K562 (cell line): ENCODE results near the gene RIPK4. TPM values are rescaled to one million over a fixed set of nuclear protein-coding genes. Genes with fewer than 3 reads are reported as not detected.
A peak's percentile ranks its signal among the peaks of the same experiment; 100 is the strongest.

Source experiments
- ATAC-seq: fragments of 200-7000 bp; cut with Tn5 transposase; 3 replicates; pipeline ENCODE4 v1.9.1; 2020; ENCODE audit warnings: moderate library complexity
- BruUV-seq: library from RNA; stranded (reverse); fragments of 400-500 nt; replicated peaks from 2 replicates; lab custom pipeline; 2021; lab: Mats Ljungman, UMichigan
- CTCF ChIA-PET: fragments of 300-600 bp; formaldehyde crosslinking; extraction: SDS; loops from one replicate; lab custom pipeline; 2021; ENCODE audit warnings: low intra/inter-chr PET ratio; lab: Yijun Ruan, JAX
- POLR2A ChIA-PET: fragments of 300-600, 350-650 bp; sonication (Branson Sonifier 250); formaldehyde crosslinking; extraction: SDS; loops from one replicate; lab custom pipeline; 2021; ENCODE audit warnings: antibody characterized with exemption, inconsistent platforms; lab: Yijun Ruan, JAX
- DNase-seq, 4 experiments: peaks; one replicate each; pipeline versions ENCODE4 v3.0.0 to v3.0.0-alpha.2; 2011 to 2018; ENCODE audit warnings: low spot score in 3 of 4, mixed read lengths in 3 of 4; ENCODE audit errors: extremely low read depth in 1 of 4
- FAIRE-seq: peaks from 2 replicates; lab custom pipeline; 2011; peaks lifted over from hg19 to GRCh38; lab: Jason Lieb, UNC
- H2AFZ ChIP-seq: 2 replicates; pipeline ENCODE4 v1.6.0; 2011; ENCODE audit warnings: low read depth, low read length, control low read depth, inconsistent platforms
- H3K27ac ChIP-seq: fragments of 200-600 bp; 3 replicates; pipeline ENCODE4 v1.8.0; 2011; ENCODE audit warnings: low read depth, mild to moderate bottlenecking, control low read depth, inconsistent platforms, low read length, moderate library complexity, mixed read lengths; ENCODE audit errors: extremely low read depth
- H3K27me3 ChIP-seq, 2 experiments: fragments of 300-600 bp in 1 of 2; 2 replicates in 1 of 2; 3 replicates in 1 of 2; pipeline versions ENCODE4 v1.6.0 to v1.8.0; 2011; ENCODE audit warnings: inconsistent platforms in 2 of 2, low read length in 2 of 2, mild to moderate bottlenecking in 1 of 2, mixed read lengths in 1 of 2, moderate library complexity in 1 of 2; ENCODE audit not compliant: control insufficient read depth in 2 of 2, insufficient read depth in 2 of 2
- H3K36me3 ChIP-seq: fragments of 300-600 bp; 3 replicates; pipeline ENCODE4 v1.8.0; 2011; ENCODE audit warnings: mild to moderate bottlenecking, low read length, inconsistent platforms; ENCODE audit not compliant: control insufficient read depth, insufficient read depth
- H3K4me1 ChIP-seq, 2 experiments: fragments of 200-600 bp in 1 of 2; replicated peaks in 1 of 2; 2 replicates in 1 of 2; 3 replicates in 1 of 2; pipeline versions ENCODE4 v1.5.1 to v1.8.0; 2011; ENCODE audit warnings: inconsistent platforms in 2 of 2, low read length in 2 of 2, mild to moderate bottlenecking in 1 of 2, mixed read lengths in 1 of 2, moderate library complexity in 1 of 2; ENCODE audit not compliant: control insufficient read depth in 2 of 2, insufficient read depth in 2 of 2
- H3K4me2 ChIP-seq: 2 replicates; pipeline ENCODE4 v1.6.1; 2011; ENCODE audit warnings: low read length, control low read depth, inconsistent platforms, mixed read lengths; ENCODE audit not compliant: insufficient read depth
- H3K4me3 ChIP-seq: fragments of 200-600 bp; sonication (generic), shearing (Covaris generic); 2 replicates; pipeline ENCODE4 v1.5.1; 2016; ENCODE audit warnings: control low read depth, inconsistent platforms
- H3K79me2 ChIP-seq: fragments of 200-600 bp; 3 replicates; pipeline ENCODE4 v1.8.0; 2011; ENCODE audit warnings: low read length, inconsistent platforms; ENCODE audit not compliant: control insufficient read depth, insufficient read depth
- H3K9ac ChIP-seq, 2 experiments: 2 replicates each; pipeline versions ENCODE4 v1.6.0 to v1.6.1; 2011; ENCODE audit warnings: low read depth in 2 of 2, low read length in 2 of 2, control low read depth in 1 of 2, inconsistent platforms in 1 of 2, mild to moderate bottlenecking in 1 of 2, mixed read lengths in 1 of 2; ENCODE audit not compliant: insufficient read depth in 1 of 2
- H3K9me1 ChIP-seq: one replicate; pipeline ENCODE4 v1.6.0; 2011; ENCODE audit warnings: inconsistent platforms, mild to moderate bottlenecking, low read length, moderate library complexity; ENCODE audit not compliant: control insufficient read depth, insufficient read depth
- H3K9me3 ChIP-seq: replicated peaks from 2 replicates; pipeline ENCODE4 v1.5.1; 2011; ENCODE audit warnings: low read depth, low read length, inconsistent platforms; ENCODE audit not compliant: control insufficient read depth, insufficient read depth
- H4K20me1 ChIP-seq: replicated peaks from 2 replicates; pipeline ENCODE4 v1.6.1; 2011; ENCODE audit warnings: low read length, inconsistent platforms, mixed read lengths; ENCODE audit not compliant: control insufficient read depth, insufficient read depth
- BRD9 ChIP-seq: fragments of 450-650 bp; IDR thresholded peaks from 2 replicates; pipeline ENCODE4 v1.6.1; 2018; ENCODE audit warnings: low read depth; ENCODE audit not compliant: partially characterized antibody
- CHD2 ChIP-seq: IDR thresholded peaks from 2 replicates; pipeline ENCODE4 v1.6.1; 2011; ENCODE audit warnings: low read depth, low read length
- GABPB2 ChIP-seq: fragments of 250-450 bp; sonication (Bioruptor Pico); conservative IDR thresholded peaks from 2 replicates; pipeline ENCODE4 v1.5.1; 2021; ENCODE audit warnings: mild to moderate bottlenecking
- GTF2E2 ChIP-seq: fragments of 200-800 bp; sonication (Bioruptor generic); IDR thresholded peaks from 2 replicates; pipeline ENCODE4 v1.6.1; 2016; ENCODE audit warnings: missing genetic modification characterization, missing compliant biosample characterization
- HNRNPH1 ChIP-seq: fragments of 200-400 bp; formaldehyde crosslinking; optimal IDR thresholded peaks from 2 replicates; pipeline ENCODE3; 2017; ENCODE audit warnings: low read depth, mild to moderate bottlenecking, low read length, moderate library complexity
- HNRNPK ChIP-seq: fragments of 200-400 bp; formaldehyde crosslinking; IDR thresholded peaks from one replicate; pipeline ENCODE4 v1.6.1; 2018; ENCODE audit warnings: mild to moderate bottlenecking, low read depth, low read length; ENCODE audit not compliant: poor library complexity, severe bottlenecking
- MCM3 ChIP-seq: fragments of 450-650 bp; IDR thresholded peaks from 2 replicates; pipeline ENCODE4 v1.6.1; 2016
- MCM5 ChIP-seq: fragments of 450-650 bp; IDR thresholded peaks from 2 replicates; pipeline ENCODE4 v1.6.1; 2016; ENCODE audit warnings: low read depth
- MLLT1 ChIP-seq, 2 experiments: fragments of 450-650 bp; IDR thresholded peaks; 2 replicates each; pipeline ENCODE4 v1.6.1; 2016
- TCF3 ChIP-seq: sonication (generic); formaldehyde crosslinking; IDR thresholded peaks from 2 replicates; pipeline ENCODE4 v1.4.0; 2020; ENCODE audit warnings: mild to moderate bottlenecking, missing genetic modification reagents
- TCF7L2 ChIP-seq: fragments of 150-350 bp; IDR thresholded peaks from 2 replicates; pipeline ENCODE4 v1.6.1; 2016; ENCODE audit warnings: low read depth, mild to moderate bottlenecking, low read length, moderate library complexity
- ZEB2 ChIP-seq: fragments of 450-650 bp; IDR thresholded peaks from 2 replicates; pipeline ENCODE4 v1.6.1; 2016
- ZNF133 ChIP-seq: fragments of 250-450 bp; sonication (Bioruptor Pico); IDR thresholded peaks from 2 replicates; pipeline ENCODE4 v1.4.0; 2020; ENCODE audit warnings: mild to moderate bottlenecking
- ZNF217 ChIP-seq: sonication (generic); formaldehyde crosslinking; IDR thresholded peaks from 2 replicates; pipeline ENCODE4 v1.8.0; 2022; ENCODE audit warnings: mild to moderate bottlenecking, missing genetic modification reagents
- ZNF589 ChIP-seq: fragments of 200-800 bp; sonication (Bioruptor generic); IDR thresholded peaks from 2 replicates; pipeline ENCODE4 v1.6.1; 2016; ENCODE audit warnings: low read depth, missing genetic modification characterization, missing compliant biosample characterization
- WGBS: fragments of 100-300 bp; shearing (Covaris generic); methylation state at CpG from one replicate; pipeline ENCODE4 v1.1.6; 2016; ENCODE audit warnings: low coverage, mixed read lengths; ENCODE audit not compliant: insufficient coverage; ENCODE audit errors: missing lambda C conversion rate; 5-methylcytosine and 5-hydroxymethylcytosine counted together
- in situ Hi-C: fragments of 300-500 bp; cut with MboI; formaldehyde crosslinking; loops from 4 replicates; pipeline ENCODE4 v1.15.0; 2018; ENCODE audit warnings: inconsistent platforms, mixed read lengths
- intact Hi-C: fragments of 100-400 bp; cut with micrococcal nuclease; formaldehyde crosslinking; loops from 2 replicates; pipeline ENCODE4 v1.14.2; 2022
- polyA plus RNA-seq, 8 experiments: library from polyadenylated mRNA; depleted of rRNA in 4 of 8; stranded (reverse) in 5 of 8; unstranded in 3 of 8; fragments of >200 nt; fragmentation: Nextera tagmentation in 2 of 8; fragmentation: Illumina TruSeq in 1 of 8; extraction: Ambion mirVana in 2 of 8; extraction: Trizol in 1 of 8; gene quantifications; 2 replicates each; pipeline versions ENCODE4 v1.2.1 to v1.2.3, GENCODE V29; 2011 to 2014; ENCODE audit warnings: inconsistent platforms in 1 of 8, missing spikeins in 1 of 8
- total RNA-seq, 7 experiments: library from RNA; depleted of rRNA in 6 of 7; stranded (reverse); fragments of >200 nt in 6 of 7; fragmentation: Illumina TruSeq in 2 of 7; extraction: Trizol in 2 of 7; gene quantifications; 2 replicates each; pipeline versions ENCODE4 v1.2.1 to v1.2.3, GENCODE V29; 2011 to 2021; ENCODE audit warnings: low replicate concordance in 1 of 7
- TF ChIP-seq, protein P1 (sequence below): sonication (generic); formaldehyde crosslinking; IDR thresholded peaks from 2 replicates; pipeline ENCODE4 v1.8.1; 2023; ENCODE audit warnings: mild to moderate bottlenecking, missing genetic modification reagents

The RIPK4 gene
- total and polyA plus RNA-seq, 9 of the 15 experiments (the other 6 are each of a cell fraction or from before 2014, with no cell fraction given), result not detected

DNA sequence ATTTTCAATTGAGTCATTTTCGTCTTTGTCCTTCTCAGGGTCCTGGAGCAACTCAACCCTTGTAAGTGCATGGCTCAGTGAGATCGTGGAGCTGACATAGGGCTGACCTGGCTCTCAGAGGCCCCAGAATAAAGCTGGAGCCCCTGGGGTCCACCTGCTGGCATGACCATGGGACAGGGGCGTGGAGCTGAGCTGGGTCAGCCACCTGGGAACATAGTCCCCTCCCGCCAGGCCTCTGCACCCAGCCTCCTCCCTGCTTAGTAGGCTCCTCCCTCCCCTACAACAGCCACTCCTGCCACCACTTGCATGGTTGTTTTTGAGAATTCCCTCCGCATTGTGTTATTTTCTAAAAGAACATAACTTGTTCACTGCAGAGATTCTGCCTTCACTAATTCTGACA is 3.1 kb upstream of the RIPK4 start:
- H3K4me3 ChIP-seq, result no peak overlapping the region
- H3K9me3 ChIP-seq, result no peaks in the 10 kb centered on the region
- H2AFZ ChIP-seq, result no peak overlapping the region
- in situ Hi-C loops, result no loop called here
- TF ChIP-seq BRD9 (no peak), ZNF589 (CRISPR knock-in tag) (no peak), ZNF133 (CRISPR knock-in tag) (no peak), CHD2 (no peak), MLLT1 (IDR thresholded peaks at IDR 0.05) (no peak), ZEB2 (no peak), ZNF217 (CRISPR knock-in tag) (no peak), GABPB2 (no peak), TCF3 (CRISPR knock-in tag) (no peak), GTF2E2 (tag) (no peak), TCF7L2 (no peak), MCM5 (no peak), MCM3 (no peak), HNRNPK (no peak), HNRNPH1 (no peak)
- TF ChIP-seq, protein P1, sequence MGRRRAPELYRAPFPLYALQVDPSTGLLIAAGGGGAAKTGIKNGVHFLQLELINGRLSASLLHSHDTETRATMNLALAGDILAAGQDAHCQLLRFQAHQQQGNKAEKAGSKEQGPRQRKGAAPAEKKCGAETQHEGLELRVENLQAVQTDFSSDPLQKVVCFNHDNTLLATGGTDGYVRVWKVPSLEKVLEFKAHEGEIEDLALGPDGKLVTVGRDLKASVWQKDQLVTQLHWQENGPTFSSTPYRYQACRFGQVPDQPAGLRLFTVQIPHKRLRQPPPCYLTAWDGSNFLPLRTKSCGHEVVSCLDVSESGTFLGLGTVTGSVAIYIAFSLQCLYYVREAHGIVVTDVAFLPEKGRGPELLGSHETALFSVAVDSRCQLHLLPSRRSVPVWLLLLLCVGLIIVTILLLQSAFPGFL (CRISPR knock-in tag), result no peak
- 0% methylated on average over 5 of the region's 5 CpGs for WGBS
- H3K27ac ChIP-seq, result no peak overlapping the region
- ChIA-PET POLR2A (interaction anchor here (0.7 kb wide), 1 partner anchor 17 kb away, joined by 4 read pairs; no protein-coding TSS in a partner anchor), CTCF (no interaction called here)
- H3K4me1 ChIP-seq, result peaks cover 0 to 5% of the 10 kb centered on the region in 2 experiments; a peak in 2 of 5 replicates
- intact Hi-C loops, result loop anchor here (10.0 kb wide), 1 partner anchor 485 kb away; no protein-coding TSS in a partner anchor
- H3K4me2 ChIP-seq, result no peak overlapping the region
- H3K36me3 ChIP-seq, result no peaks in the 10 kb centered on the region
- H3K27me3 ChIP-seq, result peaks cover 56 to 64% of the 10 kb centered on the region in 2 experiments
- peak; percentile 45; the same call in 1 of the 3 replicates for ATAC-seq
- H3K9me1 ChIP-seq, result no peaks in the 10 kb centered on the region
- no peak overlapping the region for H3K9ac ChIP-seq
- H4K20me1 ChIP-seq, result peaks cover 9% of the 10 kb centered on the region; the same call in 1 of the 2 replicates
- DNase-seq, result no peak
- BruUV-seq, result no TSS peak
- no peak for FAIRE-seq
- H3K79me2 ChIP-seq, result no peaks in the 10 kb centered on the region
